SK-N-SH (cell line): ENCODE data around the gene IFITM1. TPM values are rescaled to one million over a fixed set of nuclear protein-coding genes. Genes with fewer than 3 reads are reported as not detected.

Source experiments
- CTCF ChIA-PET: fragments of 300-600, 350-600 bp; formaldehyde crosslinking; extraction: SDS; loops from one replicate; lab custom pipeline; 2021; lab: Yijun Ruan, JAX
- POLR2A ChIA-PET: fragments of 350-600 bp; sonication (Branson Sonifier 250); formaldehyde crosslinking; extraction: SDS; loops from one replicate; lab custom pipeline; 2020; ENCODE audit warnings: antibody characterized with exemption, inconsistent platforms; lab: Yijun Ruan, JAX
- DNase-seq: peaks from one replicate; pipeline ENCODE4 v3.0.0; 2012
- H2AFZ ChIP-seq: fragments of 200-600 bp; sonication (generic); 2 replicates; pipeline ENCODE4 v1.8.1; 2016; ENCODE audit warnings: antibody characterized with exemption, mild to moderate bottlenecking, low read depth
- H3F3A ChIP-seq: fragments of 200-600 bp; sonication (generic); replicated peaks from 2 replicates; pipeline ENCODE3; 2016; ENCODE audit warnings: antibody characterized with exemption, mild to moderate bottlenecking; ENCODE audit not compliant: insufficient read depth
- H3K27ac ChIP-seq, 2 experiments: fragments of 200-500 bp in 1 of 2; fragments of 200-600 bp in 1 of 2; sonication (Bioruptor generic) in 1 of 2; sonication (generic), shearing (Covaris generic) in 1 of 2; 2 replicates each; pipeline versions ENCODE4 v1.5.1 to v1.6.1; 2014 to 2016; ENCODE audit warnings: low read depth in 2 of 2, inconsistent platforms in 1 of 2, low read length in 1 of 2, mild to moderate bottlenecking in 1 of 2, mixed read lengths in 1 of 2
- H3K27me3 ChIP-seq: fragments of 200-600 bp; sonication (generic), shearing (Covaris generic); 2 replicates; pipeline ENCODE4 v1.6.1; 2016; ENCODE audit warnings: mixed run types; ENCODE audit not compliant: insufficient read depth
- H3K36me3 ChIP-seq, 2 experiments: fragments of 200-500 bp in 1 of 2; fragments of 200-600 bp in 1 of 2; sonication (Bioruptor generic) in 1 of 2; sonication (generic) in 1 of 2; replicated peaks in 1 of 2; 2 replicates each; pipeline versions ENCODE3 to v1.5.1; 2014 to 2016; ENCODE audit warnings: low read length in 1 of 2, mild to moderate bottlenecking in 1 of 2; ENCODE audit not compliant: insufficient read depth in 2 of 2, control insufficient read depth in 1 of 2
- H3K4me1 ChIP-seq, 2 experiments: fragments of 200-500 bp in 1 of 2; fragments of 200-600 bp in 1 of 2; sonication (Bioruptor generic) in 1 of 2; sonication (generic), shearing (Covaris generic) in 1 of 2; 2 replicates each; pipeline versions ENCODE4 v1.5.1 to v1.6.1; 2014 to 2016; ENCODE audit warnings: low read depth in 1 of 2, low read length in 1 of 2, mixed run types in 1 of 2; ENCODE audit not compliant: insufficient read depth in 2 of 2, control insufficient read depth in 1 of 2
- H3K4me2 ChIP-seq: fragments of 200-600 bp; sonication (generic), shearing (Covaris generic); 2 replicates; pipeline ENCODE4 v1.6.1; 2017; ENCODE audit warnings: mixed run types
- H3K4me3 ChIP-seq, 2 experiments: fragments of 200-500 bp in 1 of 2; fragments of 200-600 bp in 1 of 2; sonication (Bioruptor generic) in 1 of 2; sonication (generic), shearing (Covaris generic) in 1 of 2; 2 replicates each; pipeline versions ENCODE4 v1.5.1 to v1.8.1; 2014 to 2016; ENCODE audit warnings: low read depth in 2 of 2, inconsistent platforms in 1 of 2, low read length in 1 of 2, mild to moderate bottlenecking in 1 of 2, mixed read lengths in 1 of 2, moderate library complexity in 1 of 2
- H3K79me2 ChIP-seq: fragments of 200-600 bp; sonication (generic); 2 replicates; pipeline ENCODE4 v1.8.1; 2017; ENCODE audit warnings: mild to moderate bottlenecking; ENCODE audit not compliant: insufficient read depth
- H3K9ac ChIP-seq: fragments of 200-600 bp; sonication (generic); 2 replicates; pipeline ENCODE4 v1.6.1; 2017; ENCODE audit warnings: mixed run types
- H3K9me2 ChIP-seq: fragments of 200-600 bp; sonication (generic); 2 replicates; pipeline ENCODE4 v1.6.1; 2017; ENCODE audit warnings: mixed run types
- H3K9me3 ChIP-seq: fragments of 200-600 bp; sonication (generic); 2 replicates; pipeline ENCODE4 v1.6.1; 2017; ENCODE audit warnings: mixed run types, mild to moderate bottlenecking, moderate library complexity
- H4K20me1 ChIP-seq: fragments of 200-600 bp; sonication (generic); 2 replicates; pipeline ENCODE4 v1.6.1; 2017; ENCODE audit warnings: mild to moderate bottlenecking, mixed run types; ENCODE audit not compliant: insufficient read depth
- CHD2 ChIP-seq: fragments of 150-350 bp; IDR thresholded peaks from 2 replicates; pipeline ENCODE4 v1.6.1; 2018; ENCODE audit warnings: low read length; ENCODE audit not compliant: partially characterized antibody
- FOSL2 ChIP-seq: IDR thresholded peaks from 2 replicates; pipeline ENCODE4 v1.4.0; 2012; ENCODE audit warnings: low read depth, mild to moderate bottlenecking, moderate library complexity, borderline replicate concordance
- GATA2 ChIP-seq: sonication (generic); formaldehyde crosslinking; IDR thresholded peaks from 2 replicates; pipeline ENCODE4 v1.5.0; 2020; ENCODE audit warnings: mild to moderate bottlenecking, missing genetic modification reagents
- IRF3 ChIP-seq: fragments of 150-350 bp; IDR thresholded peaks from 2 replicates; pipeline ENCODE4 v1.6.1; 2016; ENCODE audit warnings: mild to moderate bottlenecking, low read depth, low read length
- RCOR1 ChIP-seq: fragments of 150-350 bp; IDR thresholded peaks from 2 replicates; pipeline ENCODE4 v1.6.1; 2017; ENCODE audit warnings: antibody characterized with exemption, low read length
- REST ChIP-seq: IDR thresholded peaks from 2 replicates; pipeline ENCODE4 v1.6.1; 2012; ENCODE audit warnings: mild to moderate bottlenecking, low read depth, low read length, moderate library complexity
- YY1 ChIP-seq: IDR thresholded peaks from 2 replicates; pipeline ENCODE4 v1.4.0; 2012; ENCODE audit warnings: low read depth, mild to moderate bottlenecking
- ZBTB33 ChIP-seq: IDR thresholded peaks from 2 replicates; pipeline ENCODE4 v1.4.0; 2012; ENCODE audit warnings: low read depth, borderline replicate concordance
- polyA plus RNA-seq, 3 experiments: library from polyadenylated mRNA; depleted of rRNA; stranded (reverse); fragments of >200 nt; gene quantifications; 2 replicates each; pipeline ENCODE4 v1.2.3, GENCODE V29; 2012

Gene IFITM1
- polyA plus RNA-seq, 1 of the 3 experiments (the other 2 are of a cell fraction), result 19.4 TPM

DNA sequence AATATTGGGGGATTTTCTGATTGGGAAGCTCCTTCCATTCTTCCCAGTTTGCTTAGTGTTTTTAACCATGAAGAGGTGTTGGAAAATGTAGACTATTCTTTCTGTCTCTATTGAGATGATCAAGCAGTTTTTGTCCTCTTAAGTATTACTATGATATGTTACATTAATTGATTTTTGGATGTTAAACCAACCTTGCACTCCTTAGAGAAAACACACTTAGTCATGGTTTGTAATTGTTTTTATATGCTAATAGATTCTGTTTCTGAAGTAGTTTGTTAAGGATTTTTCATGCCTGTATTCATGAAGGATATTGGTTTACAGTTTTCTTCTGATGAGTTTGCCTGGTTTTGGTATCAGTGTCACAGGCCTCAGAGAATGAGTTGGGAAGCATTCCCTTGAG is 37.6 kb upstream of the IFITM1 start:
- TF ChIP-seq FOSL2 (no peak), IRF3 (no peak), YY1 (no peak), ZBTB33 (no peak), REST (no peak), CHD2 (no peak), GATA2 (CRISPR knock-in tag) (no peak), RCOR1 (no peak)
- H3K9me2 ChIP-seq, result no peaks in the 10 kb centered on the region
- H3K79me2 ChIP-seq, result no peaks in the 10 kb centered on the region
- no peak overlapping the region for H3K4me2 ChIP-seq
- peaks cover 48% of the 10 kb centered on the region for H3K27me3 ChIP-seq
- no peak for DNase-seq
- H4K20me1 ChIP-seq, result no peaks in the 10 kb centered on the region
- H3K4me3 ChIP-seq, result no peak overlapping the region
- no peak overlapping the region for H3K27ac ChIP-seq
- ChIA-PET POLR2A (no interaction called here), CTCF (no interaction called here)
- no peaks in the 10 kb centered on the region for H3K4me1 ChIP-seq
- H3F3A ChIP-seq, result no peaks in the 10 kb centered on the region
- no peaks in the 10 kb centered on the region for H3K36me3 ChIP-seq
- peaks cover 4% of the 10 kb centered on the region for H3K9me3 ChIP-seq
- H3K9ac ChIP-seq, result no peak overlapping the region
- no peak overlapping the region for H2AFZ ChIP-seq
